HG03064 (cell line): ENCODE data around the gene SELENOF.
"Not testable (repeated sequence)": the region's sequence is repeated elsewhere in the genome, so short reads cannot be mapped to it uniquely, and the experiment has no call there.

Experiments
- ATAC-seq: cut with Tn5 transposase; IDR thresholded peaks from one replicate; pipeline ENCODE4 v1.9.1; 2021; ENCODE audit warnings: low read depth; ENCODE audit not compliant: unreplicated experiment

Gene SELENOF

GRCh38 chr1:86821956-86822355 lies 92.0 kb downstream of the SELENOF start:
- ATAC-seq = no peak

GRCh38 chr1:86819970-86820369 lies 94.0 kb downstream of the SELENOF start:
- ATAC-seq = not testable (repeated sequence)

GRCh38 chr1:86817246-86817826 lies 96.6 kb downstream of the SELENOF start:
- ATAC-seq = not testable (repeated sequence)

- ATAC-seq = not testable (repeated sequence)
Observed at GRCh38 chr1:86814118-86814517, 99.8 kb downstream of the SELENOF start.
